HEK293 (cell line): Measurements from ENCODE around the gene CCDC117.

ENCODE experiments used
- CTCF ChIP-seq: fragments of 450-650 bp; formaldehyde crosslinking; IDR thresholded peaks from 2 replicates; pipeline ENCODE4 v1.5.1; 2016; ENCODE audit warnings: missing biosample characterization, missing genetic modification characterization
- MEIS1 ChIP-seq: sonication (generic); formaldehyde crosslinking; IDR thresholded peaks from 2 replicates; pipeline ENCODE4 v1.8.1; 2022; ENCODE audit warnings: missing genetic modification reagents, mild to moderate bottlenecking, borderline replicate concordance

- TF ChIP-seq MEIS1 (CRISPR knock-in tag) (no peak), CTCF (no peak)
Measured at GRCh38 chr22:28734393-28734792, 38.1 kb upstream of the CCDC117 start.
